HEK293T (cell line): ENCODE results near the gene GRIA4.

Experiments used
- BHLHE40 ChIP-seq: fragments of 450-650 bp; IDR thresholded peaks from 2 replicates; pipeline ENCODE4 v1.6.1; 2016; ENCODE audit warnings: mild to moderate bottlenecking, moderate library complexity, borderline replicate concordance
- FOXA1 ChIP-seq: fragments of 450-650 bp; IDR thresholded peaks from 2 replicates; pipeline ENCODE4 v1.6.1; 2016; ENCODE audit warnings: mild to moderate bottlenecking
- FOXM1 ChIP-seq: fragments of 450-650 bp; IDR thresholded peaks from 2 replicates; pipeline ENCODE4 v1.6.1; 2017; ENCODE audit warnings: mild to moderate bottlenecking, borderline replicate concordance
- HDGF ChIP-seq: fragments of 450-650 bp; IDR thresholded peaks from 2 replicates; pipeline ENCODE4 v1.6.1; 2017; ENCODE audit warnings: antibody characterized with exemption, borderline replicate concordance
- TARDBP ChIP-seq: fragments of 450-650 bp; IDR thresholded peaks from 2 replicates; pipeline ENCODE4 v1.6.1; 2016

DNA sequence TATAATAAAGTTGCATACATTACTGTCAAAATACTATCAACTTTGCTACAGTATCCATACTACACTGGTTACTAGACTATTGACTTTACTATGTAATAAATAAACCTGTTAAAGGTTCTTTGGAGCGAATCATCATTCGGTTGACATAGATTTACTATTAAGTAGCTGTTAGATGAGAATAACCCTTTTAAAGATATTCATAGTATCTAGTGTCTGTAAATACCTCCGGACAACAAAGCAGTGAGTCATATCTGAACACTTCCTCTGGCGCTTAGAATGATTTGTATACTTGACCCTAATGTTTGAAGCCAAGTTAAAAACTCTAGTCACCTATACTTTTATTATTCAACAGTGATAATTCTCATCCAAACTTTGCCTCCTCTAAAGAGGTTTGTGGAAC, 327.5 kb downstream of the GRIA4 start:
- TF ChIP-seq FOXA1 = no peak
- TF ChIP-seq HDGF = no peak
- no peak for TF ChIP-seq BHLHE40
- TF ChIP-seq TARDBP = no peak
- no peak for TF ChIP-seq FOXM1
